HepG2 (cell line): Measurements from ENCODE around the gene NPTXR. TPM values are rescaled to one million over a fixed set of nuclear protein-coding genes. Genes with fewer than 3 reads are reported as not detected.

Experiments used
- ATAC-seq: fragments of 200-7000 bp; cut with Tn5 transposase; 3 replicates; pipeline ENCODE4 v1.9.1; 2020; ENCODE audit warnings: mild to moderate bottlenecking, moderate library complexity
- BruUV-seq: library from RNA; stranded (reverse); fragments of 400-500 nt; replicated peaks from 2 replicates; lab custom pipeline; 2021; lab: Mats Ljungman, UMichigan
- CTCF ChIA-PET: fragments of 300-600 bp; formaldehyde crosslinking; extraction: SDS; loops from one replicate; lab custom pipeline; 2021; ENCODE audit warnings: low total read pairs, inconsistent platforms, low intra/inter-chr PET ratio; lab: Yijun Ruan, JAX
- POLR2A ChIA-PET: fragments of 350-600 bp; sonication (Branson Sonifier 250); formaldehyde crosslinking; loops from one replicate; lab custom pipeline; 2020; ENCODE audit warnings: antibody characterized with exemption, inconsistent platforms; lab: Yijun Ruan, JAX
- DNase-seq: peaks from one replicate; pipeline ENCODE4 v3.0.0-alpha.2; 2015; ENCODE audit warnings: low spot score
- FAIRE-seq: peaks from 3 replicates; lab custom pipeline; 2011; peaks lifted over from hg19 to GRCh38; lab: Jason Lieb, UNC
- H2AFZ ChIP-seq: one replicate; pipeline ENCODE4 v1.6.1; 2011; ENCODE audit warnings: low read length, inconsistent platforms
- H3K27ac ChIP-seq: fragments of 300-600 bp; 3 replicates; pipeline ENCODE4 v1.8.0; 2011; ENCODE audit warnings: mixed run types, mild to moderate bottlenecking, mixed read lengths, low read length, inconsistent platforms; ENCODE audit not compliant: insufficient read depth; ENCODE audit errors: extremely low read length
- H3K27me3 ChIP-seq, 2 experiments: fragments of 200-600 bp in 1 of 2; 2 replicates in 1 of 2; 3 replicates in 1 of 2; pipeline versions ENCODE4 v1.6.0 to v1.8.0; 2011; ENCODE audit warnings: low read length in 2 of 2, mild to moderate bottlenecking in 2 of 2, moderate library complexity in 2 of 2, inconsistent platforms in 1 of 2; ENCODE audit not compliant: insufficient read depth in 2 of 2, control insufficient read depth in 1 of 2
- H3K36me3 ChIP-seq, 2 experiments: fragments of 200-600 bp in 1 of 2; replicated peaks in 1 of 2; 2 replicates in 1 of 2; 3 replicates in 1 of 2; pipeline versions ENCODE4 v1.5.1 to v1.8.0; 2011; ENCODE audit warnings: low read length in 2 of 2, inconsistent platforms in 1 of 2; ENCODE audit not compliant: insufficient read depth in 2 of 2, control insufficient read depth in 1 of 2
- H3K4me1 ChIP-seq: 2 replicates; pipeline ENCODE4 v1.5.1; 2012; ENCODE audit warnings: low read length, inconsistent platforms; ENCODE audit not compliant: insufficient read depth
- H3K4me2 ChIP-seq: 2 replicates; pipeline ENCODE4 v1.6.0; 2011; ENCODE audit warnings: low read depth, low read length, inconsistent platforms
- H3K4me3 ChIP-seq, 3 experiments: fragments of 200-600 bp in 1 of 3; sonication (generic), shearing (Covaris generic) in 1 of 3; replicated peaks in 1 of 3; 2 replicates each; pipeline ENCODE4 v1.5.1; 2011 to 2016; ENCODE audit warnings: low read length in 3 of 3, inconsistent platforms in 2 of 3, low read depth in 2 of 3, mild to moderate bottlenecking in 2 of 3, control low read depth in 1 of 3, mixed read lengths in 1 of 3; ENCODE audit not compliant: insufficient read depth in 1 of 3
- H3K79me2 ChIP-seq: one replicate; pipeline ENCODE4 v1.6.1; 2011; ENCODE audit warnings: low read length, inconsistent platforms; ENCODE audit not compliant: insufficient read depth
- H3K9ac ChIP-seq: 2 replicates; pipeline ENCODE4 v1.6.0; 2011; ENCODE audit warnings: mild to moderate bottlenecking, low read depth, low read length, inconsistent platforms; ENCODE audit not compliant: insufficient read depth
- H3K9me3 ChIP-seq: 2 replicates; pipeline ENCODE4 v1.5.1; 2012; ENCODE audit warnings: mild to moderate bottlenecking, low read length
- H4K20me1 ChIP-seq: 2 replicates; pipeline ENCODE4 v1.6.0; 2011; ENCODE audit warnings: inconsistent platforms, mild to moderate bottlenecking, low read length, moderate library complexity; ENCODE audit not compliant: insufficient read depth
- HMGA1 ChIP-seq: sonication (generic); formaldehyde crosslinking; conservative IDR thresholded peaks from 2 replicates; pipeline ENCODE4 v1.4.0; 2020; ENCODE audit warnings: missing genetic modification reagents
- HOXA3 ChIP-seq: sonication (generic); formaldehyde crosslinking; IDR thresholded peaks from 2 replicates; pipeline ENCODE4 v1.5.0; 2020; ENCODE audit warnings: missing genetic modification reagents
- KDM5A ChIP-seq: fragments of 200-600 bp; sonication (generic); IDR thresholded peaks from 2 replicates; pipeline ENCODE4 v1.7.0; 2018; ENCODE audit warnings: antibody characterized with exemption, mild to moderate bottlenecking, low read length, borderline replicate concordance
- NONO ChIP-seq, 2 experiments: fragments of 450-650 bp in 1 of 2; sonication (generic) in 1 of 2; formaldehyde crosslinking in 1 of 2; IDR thresholded peaks in 1 of 2; conservative IDR thresholded peaks in 1 of 2; 2 replicates each; pipeline versions ENCODE4 v1.6.1 to v1.8.0; 2017 to 2022; ENCODE audit warnings: mild to moderate bottlenecking in 1 of 2, missing genetic modification reagents in 1 of 2, moderate library complexity in 1 of 2
- RAD51 ChIP-seq: fragments of 450-650 bp; IDR thresholded peaks from 2 replicates; pipeline ENCODE4 v1.6.1; 2016; ENCODE audit warnings: borderline replicate concordance
- RARA ChIP-seq: IDR thresholded peaks from 2 replicates; pipeline ENCODE4 v1.6.1; 2016; ENCODE audit warnings: missing genetic modification reagents, missing compliant biosample characterization
- RBFOX2 ChIP-seq: fragments of 200-400 bp; formaldehyde crosslinking; IDR thresholded peaks from 2 replicates; pipeline ENCODE4 v1.6.1; 2017; ENCODE audit warnings: low read depth, mild to moderate bottlenecking, low read length
- SP2 ChIP-seq: sonication (generic); formaldehyde crosslinking; IDR thresholded peaks from 2 replicates; pipeline ENCODE4 v1.5.1; 2020; ENCODE audit warnings: mild to moderate bottlenecking, missing genetic modification reagents
- TAF1 ChIP-seq: sonication (generic); formaldehyde crosslinking; IDR thresholded peaks from 2 replicates; pipeline ENCODE4 v1.4.0; 2020; ENCODE audit warnings: missing genetic modification reagents
- TAF15 ChIP-seq: fragments of 200-400 bp; formaldehyde crosslinking; IDR thresholded peaks from one replicate; pipeline ENCODE4 v1.6.1; 2018; ENCODE audit warnings: mild to moderate bottlenecking, low read depth, low read length; ENCODE audit not compliant: poor library complexity, severe bottlenecking
- TBX3 ChIP-seq: fragments of 450-650 bp; IDR thresholded peaks from 2 replicates; pipeline ENCODE4 v1.6.1; 2017; ENCODE audit warnings: antibody characterized with exemption, mild to moderate bottlenecking, inconsistent platforms, borderline replicate concordance
- ZNF709 ChIP-seq: sonication (generic); formaldehyde crosslinking; IDR thresholded peaks from 2 replicates; pipeline ENCODE4 v1.5.0; 2020; ENCODE audit warnings: mild to moderate bottlenecking, missing genetic modification reagents
- WGBS: methylation state at CpG from one replicate; pipeline ENCODE4 v1.1.6; 2017; ENCODE audit warnings: low lambda C conversion rate; 5-methylcytosine and 5-hydroxymethylcytosine counted together
- in situ Hi-C: cut with HindIII; loops from 2 replicates; pipeline ENCODE4 v1.10.0; 2017; ENCODE audit warnings: low pct_unique_long_range_greater_than_20kb; ENCODE audit not compliant: extremely low pct_ligation_motif_present
- intact Hi-C: fragments of 100-400 bp; cut with micrococcal nuclease; formaldehyde crosslinking; loops from one replicate; pipeline ENCODE4 v1.10.0; 2022; ENCODE audit not compliant: unreplicated experiment
- polyA plus RNA-seq, 8 experiments: library from polyadenylated mRNA; depleted of rRNA in 3 of 8; stranded (reverse) in 7 of 8; unstranded in 1 of 8; fragments of >200 nt; fragmentation: Illumina TruSeq in 4 of 8; extraction: Trizol in 4 of 8; gene quantifications; 2 replicates each; pipeline versions ENCODE4 v1.2.1 to v1.2.3, GENCODE V29; 2011 to 2016; ENCODE audit warnings: low read depth in 4 of 8, missing spikeins in 1 of 8, mixed read lengths in 1 of 8; ENCODE audit not compliant: insufficient read depth in 1 of 8
- total RNA-seq, 5 experiments: library from RNA; depleted of rRNA; stranded (reverse); fragments of >200 nt; fragmentation: Illumina TruSeq; extraction: Trizol; gene quantifications; 2 replicates each; pipeline ENCODE4 v1.2.3, GENCODE V29; 2016; ENCODE audit warnings: low read depth in 1 of 5
- TF ChIP-seq, protein P1 (sequence below): sonication (generic); formaldehyde crosslinking; IDR thresholded peaks from 2 replicates; pipeline ENCODE4 v1.4.0; 2020; ENCODE audit warnings: missing genetic modification reagents
- TF ChIP-seq, protein P2 (sequence below): sonication (generic); formaldehyde crosslinking; IDR thresholded peaks from 2 replicates; pipeline ENCODE4 v1.4.0; 2020; ENCODE audit warnings: missing genetic modification reagents

The NPTXR gene
- total and polyA plus RNA-seq, 2 of the 13 experiments (the other 11 are each of a cell fraction or from before 2014, with no cell fraction given): 2.6 to 4.8 TPM

DNA sequence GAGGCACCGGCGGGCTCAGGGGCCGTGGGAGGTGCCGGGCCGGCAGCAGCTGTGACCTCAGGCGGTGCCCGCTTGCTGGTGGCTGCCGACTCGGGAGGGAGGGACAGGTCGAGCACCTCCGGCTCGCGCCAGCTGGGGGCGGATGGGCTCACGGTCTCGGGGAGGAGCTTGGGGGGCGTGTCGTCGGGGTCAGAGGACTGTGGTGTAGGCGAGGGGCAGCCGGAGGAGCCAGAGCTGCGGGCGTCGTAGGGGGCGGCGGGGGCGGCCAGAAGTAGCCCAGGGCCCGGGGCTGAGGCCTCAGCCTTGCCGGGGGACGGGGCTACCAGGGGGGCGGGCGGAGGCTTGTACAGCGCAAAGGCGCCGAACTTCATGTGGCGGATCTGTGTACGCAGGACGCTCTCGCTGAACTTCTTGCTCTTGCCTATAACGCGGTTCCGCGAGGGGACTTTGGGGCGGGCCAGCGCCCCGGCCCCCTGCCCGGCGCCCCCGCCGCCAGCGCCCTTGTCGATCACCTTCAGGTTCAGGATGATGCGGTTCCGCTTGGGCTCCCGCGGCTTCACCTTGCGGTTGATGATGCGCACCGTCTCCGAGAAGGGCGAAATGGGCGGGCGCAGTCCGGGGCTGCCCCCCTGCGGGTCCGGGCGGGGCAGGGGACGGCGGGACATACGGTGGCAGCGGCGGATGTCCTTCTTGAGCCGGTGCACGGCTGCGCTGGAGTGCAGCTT, 22.7 kb upstream of the NPTXR start:
- DNase-seq (no peak), ATAC-seq (no peak), FAIRE-seq (no peak)
- peaks cover 3% of the 10 kb centered on the region; the same call in 1 of the 2 replicates for H4K20me1 ChIP-seq
- H3K9me3 ChIP-seq: no peaks in the 10 kb centered on the region
- H3K27ac ChIP-seq: no peak overlapping the region
- POLR2A ChIA-PET: no interaction called here
- no TSS peak for BruUV-seq
- H3K36me3 ChIP-seq: no peaks in the 10 kb centered on the region; a peak in 1 of 5 replicates
- no peak overlapping the region for H3K4me3 ChIP-seq
- CTCF ChIA-PET: no interaction called here
- H3K4me2 ChIP-seq: no peak overlapping the region
- no peaks in the 10 kb centered on the region for H3K79me2 ChIP-seq
- H3K27me3 ChIP-seq: no peaks in the 10 kb centered on the region
- no peak overlapping the region for H3K9ac ChIP-seq
- TF ChIP-seq HOXA3 (no peak), NONO (IDR thresholded peaks at IDR 0.05) (no peak), NONO (CRISPR knock-in tag; conservative IDR thresholded peaks at IDR 0.05) (no peak), RARA (CRISPR knock-in tag) (no peak), SP2 (CRISPR knock-in tag) (no peak), RBFOX2 (0 out of 2 replicates have a peak, but pooled peaks have one; percentile 46), KDM5A (no peak), RAD51 (no peak)
- TF ChIP-seq, all 625 proteins: peak for 1
- intact Hi-C loops (no loop called here), in situ Hi-C loops (no loop called here)
- WGBS: 98% methylated on average over 68 of the region's 75 CpGs
- Histone ChIP-seq H3K4me1 (peaks cover 35% of the 10 kb centered on the region), H2AFZ (no peak overlapping the region)

DNA sequence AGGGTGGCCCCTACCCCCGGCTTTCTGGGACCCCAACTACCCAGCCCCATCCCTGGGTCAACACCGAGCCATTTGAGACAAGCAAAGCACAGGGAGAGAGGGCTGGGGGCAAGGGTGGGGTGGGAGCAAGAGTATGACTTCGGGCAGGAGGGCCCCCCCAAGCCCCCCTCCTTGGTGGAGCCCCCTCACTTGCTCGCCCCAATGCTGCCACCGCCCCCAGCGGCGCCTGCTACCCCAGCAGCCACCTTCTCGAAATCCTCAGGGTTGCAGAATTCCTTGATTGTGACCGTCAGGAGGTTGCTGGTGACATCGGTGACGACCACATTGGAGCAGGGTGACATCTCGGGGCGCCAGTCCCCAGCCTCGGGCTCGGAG, 22.2 kb upstream of the NPTXR start:
- Histone ChIP-seq H3K4me2 (no peak overlapping the region), H2AFZ (no peak overlapping the region), H3K4me3 (no peak overlapping the region), H3K9ac (no peak overlapping the region), H3K27me3 (no peaks in the 10 kb centered on the region), H4K20me1 (peaks cover 3% of the 10 kb centered on the region; the same call in 1 of the 2 replicates), H3K9me3 (no peaks in the 10 kb centered on the region), H3K27ac (no peak overlapping the region), H3K4me1 (peaks cover 39% of the 10 kb centered on the region), H3K79me2 (no peaks in the 10 kb centered on the region), H3K36me3 (no peaks in the 10 kb centered on the region; a peak in 1 of 5 replicates)
- DNase-seq: no peak
- 98% methylated on average over 14 of the region's 15 CpGs for WGBS
- intact Hi-C loops (no loop called here), in situ Hi-C loops (no loop called here)
- ChIA-PET POLR2A (no interaction called here), CTCF (no interaction called here)
- no peak for FAIRE-seq
- ATAC-seq: no peak
- BruUV-seq: no TSS peak
- no peak for TF ChIP-seq ZNF709
- TF ChIP-seq HMGA1 (CRISPR knock-in tag): no peak
- TF ChIP-seq TBX3: no peak
- TF ChIP-seq, protein P1, sequence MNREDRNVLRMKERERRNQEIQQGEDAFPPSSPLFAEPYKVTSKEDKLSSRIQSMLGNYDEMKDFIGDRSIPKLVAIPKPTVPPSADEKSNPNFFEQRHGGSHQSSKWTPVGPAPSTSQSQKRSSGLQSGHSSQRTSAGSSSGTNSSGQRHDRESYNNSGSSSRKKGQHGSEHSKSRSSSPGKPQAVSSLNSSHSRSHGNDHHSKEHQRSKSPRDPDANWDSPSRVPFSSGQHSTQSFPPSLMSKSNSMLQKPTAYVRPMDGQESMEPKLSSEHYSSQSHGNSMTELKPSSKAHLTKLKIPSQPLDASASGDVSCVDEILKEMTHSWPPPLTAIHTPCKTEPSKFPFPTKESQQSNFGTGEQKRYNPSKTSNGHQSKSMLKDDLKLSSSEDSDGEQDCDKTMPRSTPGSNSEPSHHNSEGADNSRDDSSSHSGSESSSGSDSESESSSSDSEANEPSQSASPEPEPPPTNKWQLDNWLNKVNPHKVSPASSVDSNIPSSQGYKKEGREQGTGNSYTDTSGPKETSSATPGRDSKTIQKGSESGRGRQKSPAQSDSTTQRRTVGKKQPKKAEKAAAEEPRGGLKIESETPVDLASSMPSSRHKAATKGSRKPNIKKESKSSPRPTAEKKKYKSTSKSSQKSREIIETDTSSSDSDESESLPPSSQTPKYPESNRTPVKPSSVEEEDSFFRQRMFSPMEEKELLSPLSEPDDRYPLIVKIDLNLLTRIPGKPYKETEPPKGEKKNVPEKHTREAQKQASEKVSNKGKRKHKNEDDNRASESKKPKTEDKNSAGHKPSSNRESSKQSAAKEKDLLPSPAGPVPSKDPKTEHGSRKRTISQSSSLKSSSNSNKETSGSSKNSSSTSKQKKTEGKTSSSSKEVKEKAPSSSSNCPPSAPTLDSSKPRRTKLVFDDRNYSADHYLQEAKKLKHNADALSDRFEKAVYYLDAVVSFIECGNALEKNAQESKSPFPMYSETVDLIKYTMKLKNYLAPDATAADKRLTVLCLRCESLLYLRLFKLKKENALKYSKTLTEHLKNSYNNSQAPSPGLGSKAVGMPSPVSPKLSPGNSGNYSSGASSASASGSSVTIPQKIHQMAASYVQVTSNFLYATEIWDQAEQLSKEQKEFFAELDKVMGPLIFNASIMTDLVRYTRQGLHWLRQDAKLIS (CRISPR knock-in tag): no peak
- no peak for TF ChIP-seq TAF1 (CRISPR knock-in tag)
- TF ChIP-seq TAF15: no peak
- TF ChIP-seq, protein P2, sequence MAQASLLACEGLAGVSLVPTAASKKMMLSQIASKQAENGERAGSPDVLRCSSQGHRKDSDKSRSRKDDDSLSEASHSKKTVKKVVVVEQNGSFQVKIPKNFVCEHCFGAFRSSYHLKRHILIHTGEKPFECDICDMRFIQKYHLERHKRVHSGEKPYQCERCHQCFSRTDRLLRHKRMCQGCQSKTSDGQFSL (CRISPR knock-in tag): no peak
